NCI-H446 treated with DMSO at 0.1 percent for 48 hours (cell line): ENCODE results near the gene PUS1.

Source experiments
- DNase-seq: peaks from one replicate; lab custom pipeline; 2025; lab: John Stamatoyannopoulos, UW

The PUS1 gene

GRCh38 chr12:131990066-131990979, 61.2 kb downstream of the PUS1 start:
- no peak for DNase-seq

- DNase-seq = no peak
Measured at GRCh38 chr12:131990980-131991305, 61.9 kb downstream of the PUS1 start.

- no peak for DNase-seq
Measured at GRCh38 chr12:131991816-131992430, 62.8 kb downstream of the PUS1 start.

GRCh38 chr12:131994589-131994988, 65.5 kb downstream of the PUS1 start:
- no peak for DNase-seq
